OCI-LY3 (cell line): ENCODE measurements around the gene UBL5.

Experiments
- CTCF ChIP-seq: fragments of 200-600, 300-600 bp; sonication (generic); IDR thresholded peaks from 2 replicates; pipeline ENCODE4 v1.5.1; 2014; ENCODE audit warnings: antibody characterized with exemption, low read length, low read depth
- EZH2phosphoT487 ChIP-seq: fragments of 200-600 bp; shearing (Covaris generic); IDR thresholded peaks from 2 replicates; pipeline ENCODE4 v1.6.1; 2018; ENCODE audit warnings: antibody characterized with exemption, mixed run types, low read depth

- no peak for TF ChIP-seq CTCF
- no peak for TF ChIP-seq EZH2phosphoT487
Observed at GRCh38 chr19:9793071-9793591, 34.6 kb upstream of the UBL5 start.
